GM12892 (cell line): ENCODE measurements around the gene WDR27.

Experiments
- POLR2A ChIP-seq: IDR thresholded peaks from 2 replicates; pipeline ENCODE4 v1.6.1; 2011; ENCODE audit warnings: low read depth, low read length, control low read depth
- POLR2AphosphoS5 ChIP-seq: IDR thresholded peaks from 2 replicates; pipeline ENCODE4 v1.6.1; 2011; ENCODE audit warnings: low read depth, low read length, control low read depth
- TAF1 ChIP-seq: IDR thresholded peaks from 2 replicates; pipeline ENCODE4 v1.6.1; 2011; ENCODE audit warnings: low read depth, mild to moderate bottlenecking, control low read depth, low read length, borderline replicate concordance

GRCh38 chr6:169692516-169692915, 9.3 kb downstream of the WDR27 start:
- no peak for TF ChIP-seq POLR2A
- no peak for TF ChIP-seq TAF1
- no peak for TF ChIP-seq POLR2AphosphoS5
